ENCODE measurements around the gene TPO.

DNA sequence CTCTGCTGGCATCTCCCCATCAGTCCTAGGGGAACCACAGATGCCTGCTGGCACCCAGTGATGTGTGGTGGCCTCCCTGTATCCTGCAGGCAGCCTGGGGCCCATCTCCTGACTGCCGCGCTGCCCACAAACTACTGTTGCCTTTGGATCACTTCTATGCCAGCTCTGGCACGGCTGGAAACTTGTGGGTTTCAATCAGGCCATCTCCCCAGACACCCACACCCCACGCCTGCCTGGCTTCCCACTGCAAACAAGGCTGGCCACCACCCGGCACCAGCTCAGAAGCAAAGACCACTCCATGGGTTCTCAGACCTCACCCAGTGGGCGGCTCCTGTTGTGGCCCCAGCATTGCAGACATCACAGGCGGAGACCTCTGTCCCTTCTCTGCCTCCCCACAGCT is 15.1 kb upstream of the TPO start:
- TF ChIP-seq, protein P1, sequence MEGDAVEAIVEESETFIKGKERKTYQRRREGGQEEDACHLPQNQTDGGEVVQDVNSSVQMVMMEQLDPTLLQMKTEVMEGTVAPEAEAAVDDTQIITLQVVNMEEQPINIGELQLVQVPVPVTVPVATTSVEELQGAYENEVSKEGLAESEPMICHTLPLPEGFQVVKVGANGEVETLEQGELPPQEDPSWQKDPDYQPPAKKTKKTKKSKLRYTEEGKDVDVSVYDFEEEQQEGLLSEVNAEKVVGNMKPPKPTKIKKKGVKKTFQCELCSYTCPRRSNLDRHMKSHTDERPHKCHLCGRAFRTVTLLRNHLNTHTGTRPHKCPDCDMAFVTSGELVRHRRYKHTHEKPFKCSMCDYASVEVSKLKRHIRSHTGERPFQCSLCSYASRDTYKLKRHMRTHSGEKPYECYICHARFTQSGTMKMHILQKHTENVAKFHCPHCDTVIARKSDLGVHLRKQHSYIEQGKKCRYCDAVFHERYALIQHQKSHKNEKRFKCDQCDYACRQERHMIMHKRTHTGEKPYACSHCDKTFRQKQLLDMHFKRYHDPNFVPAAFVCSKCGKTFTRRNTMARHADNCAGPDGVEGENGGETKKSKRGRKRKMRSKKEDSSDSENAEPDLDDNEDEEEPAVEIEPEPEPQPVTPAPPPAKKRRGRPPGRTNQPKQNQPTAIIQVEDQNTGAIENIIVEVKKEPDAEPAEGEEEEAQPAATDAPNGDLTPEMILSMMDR (IDR thresholded peaks at IDR 0.05) = no peak
- TF ChIP-seq POLR2A (IDR thresholded peaks at IDR 0.05) (no peak), POLR2AphosphoS5 (IDR thresholded peaks at IDR 0.05) (no peak)
